CD4-positive, alpha-beta memory T cell (primary cell): ENCODE measurements around the gene LGALS3. TPM values are rescaled to one million over a fixed set of nuclear protein-coding genes. Genes with fewer than 3 reads are reported as not detected.

Experiments
- CTCF ChIA-PET: fragments of 350-600 bp; sonication (Branson Sonifier 250); formaldehyde crosslinking; loops from one replicate; lab custom pipeline; 2021; ENCODE audit warnings: inconsistent platforms; ENCODE audit not compliant: partially characterized antibody; lab: Charles Lee
- POLR2A ChIA-PET: fragments of 350-600 bp; sonication (Branson Sonifier 250); formaldehyde crosslinking; loops from one replicate; lab custom pipeline; 2021; ENCODE audit not compliant: partially characterized antibody; lab: Charles Lee
- DNase-seq, 5 donors: peaks; one replicate each; pipeline versions ENCODE4 v3.0.0 to v3.0.0-alpha.2; 2020 to 2022; ENCODE audit warnings: mixed read lengths in 1 of 5
- H3K27ac ChIP-seq: one replicate; pipeline ENCODE4 v1.7.0; 2013; ENCODE audit warnings: low read depth, low read length
- H3K27me3 ChIP-seq: 2 replicates; pipeline ENCODE4 v1.7.0; 2013; ENCODE audit warnings: mild to moderate bottlenecking, low read length, moderate library complexity; ENCODE audit not compliant: insufficient read depth
- H3K36me3 ChIP-seq: 2 replicates; pipeline ENCODE4 v1.7.0; 2013; ENCODE audit warnings: mild to moderate bottlenecking, low read length, moderate library complexity; ENCODE audit not compliant: insufficient read depth
- H3K4me1 ChIP-seq: 2 replicates; pipeline ENCODE4 v1.7.0; 2013; ENCODE audit warnings: mild to moderate bottlenecking, low read length, moderate library complexity; ENCODE audit not compliant: insufficient read depth
- H3K4me3 ChIP-seq, 2 donors: one replicate each; pipeline ENCODE4 v1.7.0; 2013; ENCODE audit warnings: low read length in 2 of 2, mild to moderate bottlenecking in 1 of 2
- H3K9me3 ChIP-seq, 2 donors: one replicate each; pipeline ENCODE4 v1.7.0; 2013; ENCODE audit warnings: low read length in 2 of 2, control low read depth in 1 of 2; ENCODE audit not compliant: control insufficient read depth in 1 of 2
- H3K27ac Mint-ChIP-seq, 7 donors: one replicate each; pipeline ENCODE4 v1.8.0; 2020 to 2021; ENCODE audit warnings: mixed read lengths in 7 of 7, mild to moderate bottlenecking in 6 of 7, inconsistent platforms in 3 of 7, moderate library complexity in 3 of 7
- H3K27me3 Mint-ChIP-seq, 2 donors: one replicate each; pipeline ENCODE4 v1.8.0; 2020 to 2021; ENCODE audit warnings: mixed read lengths in 2 of 2
- H3K36me3 Mint-ChIP-seq, 2 donors: one replicate each; pipeline ENCODE4 v1.8.0; 2020 to 2021; ENCODE audit warnings: mixed read lengths in 2 of 2, inconsistent platforms in 1 of 2, mild to moderate bottlenecking in 1 of 2
- H3K4me1 Mint-ChIP-seq, 4 donors: one replicate each; pipeline ENCODE4 v1.8.0; 2020 to 2021; ENCODE audit warnings: mixed read lengths in 4 of 4, mild to moderate bottlenecking in 1 of 4
- H3K4me3 Mint-ChIP-seq, 8 donors: one replicate each; pipeline ENCODE4 v1.8.0; 2020 to 2021; ENCODE audit warnings: mixed read lengths in 8 of 8, mild to moderate bottlenecking in 7 of 8, moderate library complexity in 6 of 8, inconsistent platforms in 3 of 8
- H3K9me3 Mint-ChIP-seq, 8 donors: one replicate each; pipeline ENCODE4 v1.8.0; 2020 to 2021; ENCODE audit warnings: mixed read lengths in 8 of 8, mild to moderate bottlenecking in 5 of 8, inconsistent platforms in 3 of 8, moderate library complexity in 1 of 8
- intact Hi-C: fragments of 100-400 bp; cut with micrococcal nuclease; formaldehyde crosslinking; loops from one replicate; pipeline ENCODE4 v1.15.1; 2023
- polyA plus RNA-seq, 2 donors: library from polyadenylated mRNA; unstranded; fragments of 300-500 nt; fragmentation: Illumina TruSeq; gene quantifications; one replicate each; pipeline ENCODE4 v1.2.3, GENCODE V29; 2021
- total RNA-seq, 2 experiments: library from RNA; stranded (reverse); gene quantifications; one replicate each; pipeline ENCODE4 v1.2.3, GENCODE V29; 2021

LGALS3 gene
- total and polyA plus RNA-seq, 4 experiments from 2014 or later = 46.3 to 98.1 (median 69.9) TPM

DNA sequence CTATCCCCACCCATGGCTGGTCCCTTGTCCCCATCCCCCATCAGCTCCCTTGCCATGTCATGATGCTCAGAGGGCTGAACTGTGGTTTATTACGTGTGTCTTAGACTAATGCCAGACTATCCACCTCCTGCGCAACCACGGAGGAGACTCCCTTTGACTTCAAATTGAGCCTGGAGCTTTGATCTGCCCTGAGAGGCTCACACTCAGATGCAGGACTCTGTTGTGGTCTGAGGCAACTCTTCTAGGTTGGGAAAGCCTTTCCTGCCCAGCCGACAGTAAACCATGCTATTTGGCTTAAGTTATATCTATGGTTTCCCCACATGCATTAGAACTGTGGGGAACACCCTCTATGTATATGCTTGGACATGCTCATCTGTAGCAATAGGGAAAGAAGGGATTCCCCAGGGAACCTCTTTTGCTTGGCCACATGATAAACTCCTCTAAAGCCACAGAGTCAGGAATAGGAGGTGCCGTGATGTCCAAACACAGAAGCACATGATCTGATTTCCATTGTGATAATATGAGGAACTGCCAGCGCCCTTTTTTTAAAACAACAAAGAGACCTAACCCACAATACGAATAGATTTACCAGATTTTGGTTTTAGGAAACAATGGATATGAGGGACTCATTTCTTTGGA is 11.1 kb upstream of the LGALS3 start:
- intact Hi-C loops = no loop called here
- Histone ChIP-seq H3K27me3 (no peaks in the 10 kb centered on the region), H3K27ac (no peak overlapping the region), H3K4me1 (no peaks in the 10 kb centered on the region), H3K4me3 (no peak overlapping the region), H3K36me3 (no peaks in the 10 kb centered on the region), H3K9me3 (no peaks in the 10 kb centered on the region)
- POLR2A ChIA-PET = interaction anchor here (0.9 to 1.8 kb wide), 2 partner anchors 10 to 15 kb away, joined by 4 to 9 read pairs; no protein-coding TSS in a partner anchor
- Mint-ChIP-seq H3K9me3 (no peaks in the 10 kb centered on the region), H3K27ac (no peak overlapping the region), H3K4me3 (no peak overlapping the region), H3K36me3 (no peaks in the 10 kb centered on the region), H3K27me3 (no peaks in the 10 kb centered on the region), H3K4me1 (peaks cover 0 to 5% (median 0%) of the 10 kb centered on the region in 4 donors)
- CTCF ChIA-PET = interaction anchor here (0.7 to 1.5 kb wide), 2 partner anchors 9 to 14 kb away, joined by 4 to 7 read pairs; no protein-coding TSS in a partner anchor
- DNase-seq = no peak

DNA sequence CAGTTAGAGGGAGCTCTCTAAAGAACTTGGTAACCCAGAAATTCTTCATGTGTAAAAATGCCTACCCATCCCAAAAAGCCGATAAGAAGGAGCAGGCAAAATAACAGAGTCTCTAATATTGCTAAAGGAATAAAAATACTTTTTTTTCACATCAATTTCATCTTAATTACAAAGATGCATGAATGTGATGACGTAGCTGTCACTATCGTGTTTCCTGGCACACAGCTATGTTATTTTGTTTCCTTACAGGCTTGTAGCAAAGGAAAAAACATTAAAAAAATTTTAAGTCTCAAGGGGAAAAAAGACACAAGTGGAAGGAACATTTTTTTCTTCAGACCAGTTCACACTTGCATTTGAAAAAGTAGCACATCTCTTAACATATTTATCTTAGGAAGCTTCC is 10.3 kb upstream of the LGALS3 start:
- intact Hi-C loops = no loop called here
- H3K4me3 ChIP-seq = no peak overlapping the region
- H3K9me3 ChIP-seq = no peaks in the 10 kb centered on the region
- Mint-ChIP-seq H3K36me3 (no peaks in the 10 kb centered on the region), H3K27ac (no peak overlapping the region), H3K27me3 (no peaks in the 10 kb centered on the region), H3K4me3 (no peak overlapping the region), H3K9me3 (no peaks in the 10 kb centered on the region), H3K4me1 (peaks cover 0 to 5% (median 0%) of the 10 kb centered on the region in 4 donors)
- DNase-seq = no peak
- ChIA-PET POLR2A (interaction anchor here (1.2 kb wide), 2 partner anchors 15 to 17 kb away, joined by 3 to 4 read pairs; no protein-coding TSS in a partner anchor), CTCF (interaction anchor here (1.3 to 1.5 kb wide), 2 partner anchors 15 to 29 kb away, joined by 3 to 7 read pairs; no protein-coding TSS in a partner anchor)
- H3K27ac ChIP-seq = no peak overlapping the region
- H3K27me3 ChIP-seq = no peaks in the 10 kb centered on the region
- H3K4me1 ChIP-seq = no peaks in the 10 kb centered on the region
- H3K36me3 ChIP-seq = no peaks in the 10 kb centered on the region

DNA sequence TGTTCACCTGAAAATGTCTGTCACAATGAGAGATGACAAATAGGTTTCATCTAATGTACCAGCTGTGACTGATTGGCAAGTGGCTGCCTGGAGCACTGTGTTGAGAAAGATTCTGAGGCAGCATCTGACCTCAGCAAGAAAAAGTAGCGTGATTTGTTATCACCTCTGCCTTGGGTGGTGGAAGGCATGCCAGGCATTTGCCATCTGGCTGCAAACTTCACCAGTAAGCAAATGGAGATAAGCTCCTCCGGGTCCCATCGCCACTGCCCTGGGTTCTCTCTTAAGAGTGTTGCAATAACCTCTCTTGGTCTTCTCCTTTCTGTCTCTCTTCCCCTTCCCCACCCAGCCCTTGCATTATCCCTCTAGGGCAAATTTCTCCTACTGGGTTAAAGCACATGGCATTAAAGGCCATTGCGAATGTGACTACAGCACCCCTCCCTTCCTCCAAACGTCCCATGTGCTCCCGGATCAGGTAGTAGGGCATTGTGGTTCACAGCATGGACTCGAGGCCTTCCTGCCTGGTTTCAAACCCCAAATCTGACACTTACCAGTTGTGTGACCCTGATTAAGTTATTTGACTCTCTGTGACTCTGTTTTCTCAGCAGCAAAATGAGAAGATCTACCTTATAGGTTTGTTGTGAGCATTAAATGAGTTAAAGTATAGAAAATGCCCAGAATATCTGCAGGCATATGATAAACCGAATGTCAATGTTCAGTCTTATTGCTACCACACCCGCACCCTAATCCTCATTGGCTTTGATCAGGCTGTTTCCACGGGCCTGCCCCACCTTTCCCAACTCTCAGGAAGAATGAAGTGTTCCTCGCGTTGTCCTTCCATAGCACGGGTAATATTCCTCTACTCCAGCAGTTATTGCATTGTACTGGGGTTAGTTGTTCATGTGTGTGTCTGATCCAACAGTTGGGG is 8.2 kb upstream of the LGALS3 start:
- no peaks in the 10 kb centered on the region for H3K27me3 Mint-ChIP-seq
- H3K4me3 Mint-ChIP-seq = no peak overlapping the region
- intact Hi-C loops = no loop called here
- no peaks in the 10 kb centered on the region for H3K9me3 Mint-ChIP-seq
- Histone ChIP-seq H3K4me3 (no peak overlapping the region), H3K9me3 (no peaks in the 10 kb centered on the region), H3K27ac (no peak overlapping the region), H3K36me3 (no peaks in the 10 kb centered on the region), H3K4me1 (peaks cover 11% of the 10 kb centered on the region), H3K27me3 (no peaks in the 10 kb centered on the region)
- H3K4me1 Mint-ChIP-seq = peaks cover 7 to 15% (median 10%) of the 10 kb centered on the region in 4 donors
- H3K36me3 Mint-ChIP-seq = no peaks in the 10 kb centered on the region
- H3K27ac Mint-ChIP-seq = peak overlapping the region in 1 of 7 donors; percentile 38
- ChIA-PET CTCF (interaction anchor here (0.5 kb wide), 1 partner anchor 31 kb away, joined by 3 read pairs; no protein-coding TSS in a partner anchor), POLR2A (no interaction called here)
- DNase-seq = no peak

DNA sequence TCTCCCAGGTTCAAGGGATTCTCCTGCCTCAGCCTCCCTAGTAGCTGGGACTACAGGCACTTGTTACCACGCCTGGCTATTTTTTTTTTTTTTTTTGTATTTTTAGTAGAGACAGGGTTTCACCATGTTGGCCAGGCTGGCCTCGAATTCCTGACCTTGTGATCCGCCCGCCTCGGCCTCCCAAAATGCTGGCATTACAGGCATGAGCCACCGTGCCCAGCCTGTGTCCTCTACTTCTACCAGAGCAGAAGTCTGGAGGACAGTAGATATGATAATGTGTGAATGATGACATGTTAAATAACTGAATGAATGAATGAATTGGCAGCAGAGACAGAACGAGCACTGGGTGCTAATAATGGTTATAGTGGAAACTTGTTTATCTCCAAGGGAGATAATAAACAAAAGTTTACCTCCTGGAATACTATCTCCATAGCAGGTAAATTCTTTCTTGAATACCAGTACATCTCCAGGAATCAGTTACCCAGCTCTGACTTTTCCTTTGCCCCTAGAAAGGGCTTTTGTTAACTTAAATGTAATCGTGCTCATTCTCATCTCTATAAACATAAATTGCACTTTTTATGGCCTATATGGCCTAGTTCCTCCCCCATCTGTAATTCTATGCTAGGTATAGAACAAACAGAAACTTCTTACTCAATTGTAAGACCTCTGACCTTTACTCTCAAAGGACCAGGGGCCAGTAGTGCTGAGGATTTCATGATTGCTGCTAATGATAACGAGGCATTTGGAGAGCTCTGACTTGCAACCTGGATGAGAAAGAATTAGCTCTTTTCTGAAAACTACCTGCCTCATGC is 7.2 kb upstream of the LGALS3 start:
- Mint-ChIP-seq H3K27me3 (no peaks in the 10 kb centered on the region), H3K36me3 (no peaks in the 10 kb centered on the region), H3K9me3 (no peaks in the 10 kb centered on the region), H3K27ac (no peak overlapping the region), H3K4me3 (peak overlapping the region in 1 of 8 donors; percentile 13), H3K4me1 (peaks cover 8 to 25% (median 10%) of the 10 kb centered on the region in 4 donors)
- intact Hi-C loops = no loop called here
- Histone ChIP-seq H3K27me3 (no peaks in the 10 kb centered on the region), H3K9me3 (no peaks in the 10 kb centered on the region), H3K36me3 (no peaks in the 10 kb centered on the region), H3K27ac (no peak overlapping the region), H3K4me3 (no peak overlapping the region), H3K4me1 (peaks cover 12% of the 10 kb centered on the region)
- DNase-seq = no peak
- ChIA-PET CTCF (interaction anchor here (1.0 kb wide), 1 partner anchor 23 kb away, joined by 3 read pairs; no protein-coding TSS in a partner anchor), POLR2A (interaction anchor here (1.0 to 5.4 kb wide), 2 partner anchors 19 to 22 kb away, joined by 3 to 27 read pairs; no protein-coding TSS in a partner anchor)

DNA sequence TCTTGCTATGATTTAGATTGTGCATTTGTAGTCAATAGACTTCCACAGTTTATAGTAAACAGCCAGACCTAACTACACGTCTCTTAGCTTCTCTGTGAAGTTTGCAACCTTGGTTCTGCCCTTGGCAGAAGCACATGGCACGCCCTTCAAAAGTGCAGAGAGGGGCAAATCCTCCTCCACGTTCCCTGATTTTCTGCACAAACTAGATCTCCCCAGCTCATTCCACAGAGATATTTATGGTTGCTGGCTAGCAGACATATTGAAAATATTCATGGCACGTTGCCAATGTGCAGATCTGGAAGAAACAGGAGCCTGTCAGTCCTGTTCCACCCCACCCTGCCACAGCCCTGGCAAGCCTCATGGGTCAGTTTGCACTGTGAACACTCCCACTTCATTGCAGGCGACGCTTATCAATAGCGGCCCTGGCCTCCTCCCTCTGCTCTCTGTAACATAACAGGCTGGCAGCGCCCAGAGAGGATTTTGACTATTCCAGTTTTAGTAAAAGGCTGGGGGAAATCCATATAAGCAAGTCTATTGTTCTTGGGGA is 6.5 kb upstream of the LGALS3 start:
- H3K36me3 Mint-ChIP-seq = no peaks in the 10 kb centered on the region
- Histone ChIP-seq H3K4me3 (no peak overlapping the region), H3K36me3 (no peaks in the 10 kb centered on the region), H3K27me3 (no peaks in the 10 kb centered on the region), H3K27ac (no peak overlapping the region), H3K4me1 (peaks cover 12% of the 10 kb centered on the region), H3K9me3 (no peaks in the 10 kb centered on the region)
- H3K27ac Mint-ChIP-seq = no peak overlapping the region
- ChIA-PET POLR2A (interaction anchor here (1.0 to 5.4 kb wide), 2 partner anchors 19 to 23 kb away, joined by 3 to 27 read pairs; no protein-coding TSS in a partner anchor), CTCF (interaction anchor here (1.0 kb wide), 2 partner anchors 9 to 24 kb away, joined by 3 read pairs; no protein-coding TSS in a partner anchor)
- H3K4me3 Mint-ChIP-seq = no peak overlapping the region
- no peak for DNase-seq
- no peaks in the 10 kb centered on the region for H3K27me3 Mint-ChIP-seq
- intact Hi-C loops = no loop called here
- H3K9me3 Mint-ChIP-seq = no peaks in the 10 kb centered on the region
- peaks cover 8 to 30% (median 10%) of the 10 kb centered on the region in 4 donors for H3K4me1 Mint-ChIP-seq

DNA sequence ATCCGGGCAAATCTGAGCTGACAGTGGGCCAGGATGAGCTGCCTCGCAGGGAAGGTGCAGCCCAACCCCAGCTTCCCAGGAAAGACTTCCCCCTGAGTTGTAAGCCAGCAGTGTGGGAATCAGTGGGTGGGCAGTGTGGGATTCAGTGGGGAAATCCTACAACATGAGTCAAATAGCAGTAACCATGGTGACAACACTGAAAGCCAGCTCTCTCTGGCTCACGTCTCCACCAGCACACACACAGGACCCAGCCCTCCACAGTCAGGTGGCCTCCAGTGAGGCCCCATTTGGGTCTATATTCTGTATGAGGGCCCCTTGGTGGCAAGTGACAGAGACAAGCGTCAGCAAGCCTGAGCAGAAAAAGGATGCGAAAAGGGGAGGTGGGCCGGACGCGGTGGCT is 6.0 kb upstream of the LGALS3 start:
- Histone ChIP-seq H3K27ac (no peak overlapping the region), H3K27me3 (no peaks in the 10 kb centered on the region), H3K4me1 (peaks cover 12% of the 10 kb centered on the region), H3K9me3 (no peaks in the 10 kb centered on the region), H3K4me3 (no peak overlapping the region), H3K36me3 (no peaks in the 10 kb centered on the region)
- Mint-ChIP-seq H3K9me3 (no peaks in the 10 kb centered on the region), H3K27me3 (no peaks in the 10 kb centered on the region), H3K27ac (no peak overlapping the region), H3K4me1 (peaks cover 8 to 30% (median 10%) of the 10 kb centered on the region in 4 donors), H3K36me3 (no peaks in the 10 kb centered on the region), H3K4me3 (no peak overlapping the region)
- CTCF ChIA-PET = interaction anchor here (1.0 kb wide), 2 partner anchors 8 to 25 kb away, joined by 3 read pairs; no protein-coding TSS in a partner anchor
- intact Hi-C loops = no loop called here
- POLR2A ChIA-PET = interaction anchor here (5.4 kb wide), 1 partner anchor 20 kb away, joined by 27 read pairs; no protein-coding TSS in a partner anchor
- DNase-seq = no peak
